GM21367 (cell line): ENCODE results near the gene PHF1.
A peak's percentile ranks its signal among the peaks of the same experiment; 100 is the strongest.

Source experiments
- ATAC-seq: cut with Tn5 transposase; IDR thresholded peaks from one replicate; pipeline ENCODE4 v1.9.1; 2021; ENCODE audit not compliant: unreplicated experiment

The PHF1 gene

GRCh38 chr6:33453393-33454008, 42.7 kb downstream of the PHF1 start:
- no peak for ATAC-seq

- ATAC-seq: peak; percentile 90
Measured at GRCh38 chr6:33454009-33454946, 43.5 kb downstream of the PHF1 start, which contains the start of gene ZBTB9. ZBTB9 (plus strand) TSS chr6:33454576; CDS start chr6:33455101, 525 bp downstream.

- no peak for ATAC-seq
Measured at GRCh38 chr6:33455051-33455450, 44.2 kb downstream of the PHF1 start.

GRCh38 chr6:33456156-33456555, 45.3 kb downstream of the PHF1 start:
- no peak for ATAC-seq

- no peak for ATAC-seq
Measured at GRCh38 chr6:33458676-33459075, 47.9 kb downstream of the PHF1 start.

GRCh38 chr6:33459226-33459625, 48.4 kb downstream of the PHF1 start:
- no peak for ATAC-seq
